ENCODE results near the gene MUC5AC.
"Not testable (repeated sequence)": the region's sequence is repeated elsewhere in the genome, so short reads cannot be mapped to it uniquely, and the experiment has no call there.

DNA sequence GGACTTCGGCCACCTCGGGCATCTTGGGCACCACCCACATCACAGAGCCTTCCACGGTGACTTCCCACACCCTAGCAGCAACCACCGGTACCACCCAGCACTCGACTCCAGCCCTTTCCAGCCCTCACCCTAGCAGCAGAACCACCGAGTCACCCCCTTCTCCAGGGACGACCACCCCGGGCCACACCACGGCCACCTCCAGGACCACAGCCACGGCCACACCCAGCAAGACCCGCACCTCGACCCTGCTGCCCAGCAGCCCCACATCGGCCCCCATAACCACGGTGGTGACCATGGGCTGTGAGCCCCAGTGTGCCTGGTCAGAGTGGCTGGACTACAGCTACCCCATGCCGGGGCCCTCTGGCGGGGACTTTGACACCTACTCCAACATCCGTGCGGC is 85.8 kb downstream of the MUC5AC start:
- TF ChIP-seq EZH2 (IDR thresholded peaks at IDR 0.05), result not testable (repeated sequence)
- TF ChIP-seq, protein P1, sequence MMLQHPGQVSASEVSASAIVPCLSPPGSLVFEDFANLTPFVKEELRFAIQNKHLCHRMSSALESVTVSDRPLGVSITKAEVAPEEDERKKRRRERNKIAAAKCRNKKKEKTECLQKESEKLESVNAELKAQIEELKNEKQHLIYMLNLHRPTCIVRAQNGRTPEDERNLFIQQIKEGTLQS (IDR thresholded peaks at IDR 0.05), result not testable (repeated sequence)
- TF ChIP-seq, protein P2, sequence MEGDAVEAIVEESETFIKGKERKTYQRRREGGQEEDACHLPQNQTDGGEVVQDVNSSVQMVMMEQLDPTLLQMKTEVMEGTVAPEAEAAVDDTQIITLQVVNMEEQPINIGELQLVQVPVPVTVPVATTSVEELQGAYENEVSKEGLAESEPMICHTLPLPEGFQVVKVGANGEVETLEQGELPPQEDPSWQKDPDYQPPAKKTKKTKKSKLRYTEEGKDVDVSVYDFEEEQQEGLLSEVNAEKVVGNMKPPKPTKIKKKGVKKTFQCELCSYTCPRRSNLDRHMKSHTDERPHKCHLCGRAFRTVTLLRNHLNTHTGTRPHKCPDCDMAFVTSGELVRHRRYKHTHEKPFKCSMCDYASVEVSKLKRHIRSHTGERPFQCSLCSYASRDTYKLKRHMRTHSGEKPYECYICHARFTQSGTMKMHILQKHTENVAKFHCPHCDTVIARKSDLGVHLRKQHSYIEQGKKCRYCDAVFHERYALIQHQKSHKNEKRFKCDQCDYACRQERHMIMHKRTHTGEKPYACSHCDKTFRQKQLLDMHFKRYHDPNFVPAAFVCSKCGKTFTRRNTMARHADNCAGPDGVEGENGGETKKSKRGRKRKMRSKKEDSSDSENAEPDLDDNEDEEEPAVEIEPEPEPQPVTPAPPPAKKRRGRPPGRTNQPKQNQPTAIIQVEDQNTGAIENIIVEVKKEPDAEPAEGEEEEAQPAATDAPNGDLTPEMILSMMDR (IDR thresholded peaks at IDR 0.05 in 2 of 3, conservative IDR thresholded peaks at IDR 0.05 in 1 of 3; ENCODE audit: borderline replicate concordance in 1 of 3, insufficient read depth in 1 of 3, low read depth in 2 of 3, low read length in 2 of 3), result not testable (repeated sequence)
